Esophagus squamous epithelium (tissue), 5 donors: ENCODE results near the gene SLC9A9. TPM values are rescaled to one million over a fixed set of nuclear protein-coding genes. Genes with fewer than 3 reads are reported as not detected.

Source experiments
- DNase-seq: peaks from one replicate; lab custom pipeline; 2025; lab: John Stamatoyannopoulos, UW
- H3K27ac ChIP-seq, 4 donors: fragments of 200-600 bp; sonication (generic); one replicate each; pipeline ENCODE4 v1.5.1; 2016 to 2019; ENCODE audit warnings: mild to moderate bottlenecking in 1 of 4
- H3K27me3 ChIP-seq, 4 donors: fragments of 200-600 bp; sonication (generic); 1 replicate in 3 of 4; 2 replicates in 1 of 4; pipeline versions ENCODE4 v1.5.1 to v1.6.0; 2017 to 2021; ENCODE audit warnings: antibody characterized with exemption in 1 of 4
- H3K36me3 ChIP-seq, 3 donors: fragments of 200-600 bp; sonication (generic); one replicate each; pipeline ENCODE4 v1.5.1; 2016 to 2019
- H3K4me1 ChIP-seq, 3 donors: fragments of 200-600 bp; sonication (generic); one replicate each; pipeline ENCODE4 v1.5.1; 2017 to 2019
- H3K4me3 ChIP-seq, 4 donors: fragments of 200-600 bp; sonication (generic); 1 replicate in 3 of 4; 2 replicates in 1 of 4; pipeline ENCODE4 v1.5.1; 2016 to 2019; ENCODE audit warnings: mild to moderate bottlenecking in 2 of 4, moderate library complexity in 1 of 4
- H3K9me3 ChIP-seq, 3 donors: fragments of 200-600 bp; sonication (generic); one replicate each; pipeline ENCODE4 v1.5.1; 2016 to 2019
- POLR2A ChIP-seq, 4 donors: fragments of 450-650 bp; IDR thresholded peaks; one replicate each; pipeline ENCODE4 v1.6.1; 2017; ENCODE audit warnings: antibody characterized with exemption in 4 of 4, mild to moderate bottlenecking in 4 of 4, moderate library complexity in 3 of 4
- WGBS, 2 donors: methylation state at CpG; one replicate each; pipeline ENCODE4 v1.1.5; 2018; 5-methylcytosine and 5-hydroxymethylcytosine counted together
- intact Hi-C: fragments of 100-400 bp; cut with DNase I; formaldehyde crosslinking; loops from one replicate; pipeline ENCODE4 v1.15.0; 2022
- total RNA-seq, 4 donors: library from RNA; depleted of rRNA; stranded (reverse); fragments of >200 nt; gene quantifications; one replicate each; pipeline ENCODE4 v1.1.0, GENCODE V29; 2016
- TF ChIP-seq, protein P1 (sequence below), 6 experiments: fragments of 450-650 bp in 4 of 6; fragments of 200-600 bp in 2 of 6; sonication (generic) in 2 of 6; IDR thresholded peaks; one replicate each; pipeline ENCODE4 v1.5.1; 2016 to 2019; ENCODE audit warnings: antibody characterized with exemption in 6 of 6, mild to moderate bottlenecking in 4 of 6, moderate library complexity in 4 of 6
- donor health status: DM: yes; HTN: yes; CAD: no.

The SLC9A9 gene
- total RNA-seq, 4 donors from 2014 or later: 11.2 to 22.3 (median 18.9) TPM

- Histone ChIP-seq H3K36me3 (no peaks in the 10 kb centered on the region), H3K9me3 (no peaks in the 10 kb centered on the region), H3K27me3 (no peaks in the 10 kb centered on the region), H3K4me3 (no peak overlapping the region), H3K4me1 (no peaks in the 10 kb centered on the region), H3K27ac (no peak overlapping the region)
- no peak for DNase-seq
- intact Hi-C loops: no loop called here
- 69 to 79% methylated on average over 8 of the region's 8 CpGs for WGBS, 2 donors
- TF ChIP-seq, protein P1, sequence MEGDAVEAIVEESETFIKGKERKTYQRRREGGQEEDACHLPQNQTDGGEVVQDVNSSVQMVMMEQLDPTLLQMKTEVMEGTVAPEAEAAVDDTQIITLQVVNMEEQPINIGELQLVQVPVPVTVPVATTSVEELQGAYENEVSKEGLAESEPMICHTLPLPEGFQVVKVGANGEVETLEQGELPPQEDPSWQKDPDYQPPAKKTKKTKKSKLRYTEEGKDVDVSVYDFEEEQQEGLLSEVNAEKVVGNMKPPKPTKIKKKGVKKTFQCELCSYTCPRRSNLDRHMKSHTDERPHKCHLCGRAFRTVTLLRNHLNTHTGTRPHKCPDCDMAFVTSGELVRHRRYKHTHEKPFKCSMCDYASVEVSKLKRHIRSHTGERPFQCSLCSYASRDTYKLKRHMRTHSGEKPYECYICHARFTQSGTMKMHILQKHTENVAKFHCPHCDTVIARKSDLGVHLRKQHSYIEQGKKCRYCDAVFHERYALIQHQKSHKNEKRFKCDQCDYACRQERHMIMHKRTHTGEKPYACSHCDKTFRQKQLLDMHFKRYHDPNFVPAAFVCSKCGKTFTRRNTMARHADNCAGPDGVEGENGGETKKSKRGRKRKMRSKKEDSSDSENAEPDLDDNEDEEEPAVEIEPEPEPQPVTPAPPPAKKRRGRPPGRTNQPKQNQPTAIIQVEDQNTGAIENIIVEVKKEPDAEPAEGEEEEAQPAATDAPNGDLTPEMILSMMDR (IDR thresholded peaks at IDR 0.05): no peak
Measured at GRCh38 chr3:143237077-143237627, 611.1 kb downstream of the SLC9A9 start.

- intact Hi-C loops: no loop called here
- no peak for DNase-seq
- TF ChIP-seq, protein P1 (IDR thresholded peaks at IDR 0.05): no peak
- no peak for TF ChIP-seq POLR2A (IDR thresholded peaks at IDR 0.05)
- Histone ChIP-seq H3K4me1 (no peaks in the 10 kb centered on the region), H3K27ac (no peak overlapping the region), H3K9me3 (no peaks in the 10 kb centered on the region), H3K4me3 (no peak overlapping the region), H3K27me3 (no peaks in the 10 kb centered on the region), H3K36me3 (no peaks in the 10 kb centered on the region)
- whole genome bisulfite sequencing, 2 donors: 84 to 91% methylated on average over 11 of the region's 11 CpGs
Measured at GRCh38 chr3:143236226-143236964, 611.9 kb downstream of the SLC9A9 start.

- Histone ChIP-seq H3K4me3 (no peak overlapping the region), H3K36me3 (no peaks in the 10 kb centered on the region), H3K4me1 (no peaks in the 10 kb centered on the region), H3K27ac (no peak overlapping the region), H3K9me3 (no peaks in the 10 kb centered on the region), H3K27me3 (no peaks in the 10 kb centered on the region)
- intact Hi-C loops: no loop called here
- TF ChIP-seq, protein P1 (IDR thresholded peaks at IDR 0.05): no peak
- TF ChIP-seq POLR2A (IDR thresholded peaks at IDR 0.05): no peak
- no peak for DNase-seq
- 90 to 97% methylated on average over 3 of the region's 3 CpGs for WGBS, 2 donors
Measured at GRCh38 chr3:143235614-143236204, 612.6 kb downstream of the SLC9A9 start.

DNA sequence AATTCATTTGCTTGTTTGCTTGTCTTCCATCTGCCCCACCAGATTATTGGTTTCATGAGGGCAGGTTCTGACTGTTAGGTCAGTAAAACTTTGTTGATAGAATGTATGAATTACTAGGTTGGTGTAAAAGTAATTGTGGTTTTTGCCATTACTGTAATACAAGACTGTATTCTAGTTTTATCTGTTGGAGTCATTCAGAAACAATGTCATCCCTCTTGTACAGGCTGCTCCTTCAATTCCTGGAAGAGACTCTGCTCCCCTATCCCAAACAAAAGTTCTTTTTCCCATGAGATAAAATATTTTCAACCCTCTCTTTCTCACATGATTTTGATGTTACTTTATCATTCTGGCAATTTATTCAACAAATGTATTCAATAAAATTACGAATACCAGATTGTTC is 613.7 kb downstream of the SLC9A9 start:
- 56 to 67% methylated on average over 1 of the region's 1 CpG for WGBS, 2 donors
- no peak for DNase-seq
- Histone ChIP-seq H3K36me3 (no peaks in the 10 kb centered on the region), H3K27ac (no peak overlapping the region), H3K27me3 (no peaks in the 10 kb centered on the region), H3K4me3 (no peak overlapping the region), H3K4me1 (no peaks in the 10 kb centered on the region), H3K9me3 (no peaks in the 10 kb centered on the region)
- intact Hi-C loops: no loop called here
- no peak for TF ChIP-seq POLR2A (IDR thresholded peaks at IDR 0.05)
- TF ChIP-seq, protein P1 (IDR thresholded peaks at IDR 0.05): no peak

- Histone ChIP-seq H3K4me1 (no peaks in the 10 kb centered on the region), H3K27me3 (no peaks in the 10 kb centered on the region), H3K36me3 (no peaks in the 10 kb centered on the region), H3K4me3 (no peak overlapping the region), H3K9me3 (no peaks in the 10 kb centered on the region), H3K27ac (no peak overlapping the region)
- TF ChIP-seq POLR2A (IDR thresholded peaks at IDR 0.05): no peak
- TF ChIP-seq, protein P1 (IDR thresholded peaks at IDR 0.05): no peak
- intact Hi-C loops: no loop called here
- DNase-seq: no peak
- WGBS, 2 donors: 79 to 88% methylated on average over 1 of the region's 1 CpG
Measured at GRCh38 chr3:143232981-143233380, 615.3 kb downstream of the SLC9A9 start.
